HCT116 (cell line): Measurements from ENCODE around the gene RHEX. TPM values are rescaled to one million over a fixed set of nuclear protein-coding genes. Genes with fewer than 3 reads are reported as not detected.

ENCODE experiments used
- ATAC-seq: fragments of 200-7000 bp; cut with Tn5 transposase; 2 replicates; pipeline ENCODE4 v1.9.1; 2020; ENCODE audit warnings: mild to moderate bottlenecking, moderate library complexity
- BruUV-seq: library from RNA; stranded (reverse); fragments of 400-500 nt; replicated peaks from 2 replicates; lab custom pipeline; 2021; lab: Mats Ljungman, UMichigan
- CTCF ChIA-PET: fragments of 300-600 bp; sonication (Branson Sonifier 250); formaldehyde crosslinking; loops from one replicate; lab custom pipeline; 2021; ENCODE audit warnings: antibody characterized with exemption; lab: Charles Lee
- POLR2A ChIA-PET: fragments of 300-600, 350-600 bp; sonication (Branson Sonifier 250); formaldehyde crosslinking; loops from one replicate; lab custom pipeline; 2021; ENCODE audit warnings: antibody characterized with exemption; lab: Charles Lee
- RAD21 ChIA-PET, 2 experiments: fragments of 300-600 bp; sonication (Branson Sonifier 250); formaldehyde crosslinking; loops; one replicate each; lab custom pipeline; 2023; ENCODE audit warnings: low total read pairs in 2 of 2; ENCODE audit not compliant: uncharacterized antibody in 2 of 2, unreplicated experiment in 2 of 2, low non-redundant PET in 1 of 2; lab: Charles Lee
- DNase-seq: peaks from one replicate; pipeline ENCODE4 v3.0.0-alpha.2; 2010; ENCODE audit warnings: low read depth, low spot score
- H2AFZ ChIP-seq: fragments of 200-600 bp; shearing (Covaris generic), sonication (generic); 2 replicates; pipeline ENCODE4 v1.6.1; 2017; ENCODE audit warnings: low read depth, mixed run types, mixed read lengths, antibody characterized with exemption, low read length; ENCODE audit not compliant: poor library complexity, severe bottlenecking
- H3K27ac ChIP-seq: 2 replicates; pipeline ENCODE4 v1.5.1; 2012; ENCODE audit warnings: low read depth, low read length
- H3K27me3 ChIP-seq: fragments of 200-600 bp; sonication (generic); 2 replicates; pipeline ENCODE4 v1.6.1; 2016; ENCODE audit warnings: mixed run types, low read length, mixed read lengths; ENCODE audit not compliant: insufficient read depth
- H3K36me3 ChIP-seq, 2 experiments: fragments of 200-500 bp in 1 of 2; fragments of 200-600 bp in 1 of 2; sonication (Bioruptor generic) in 1 of 2; sonication (generic) in 1 of 2; 2 replicates each; pipeline versions ENCODE4 v1.5.1 to v1.6.1; 2014 to 2016; ENCODE audit warnings: low read length in 2 of 2, inconsistent platforms in 1 of 2, mixed read lengths in 1 of 2, mixed run types in 1 of 2; ENCODE audit not compliant: insufficient read depth in 2 of 2, control insufficient read depth in 1 of 2
- H3K4me1 ChIP-seq, 2 experiments: fragments of 200-600 bp in 1 of 2; sonication (generic) in 1 of 2; 2 replicates each; pipeline versions ENCODE4 v1.5.1 to v1.6.1; 2012 to 2017; ENCODE audit warnings: low read length in 2 of 2, inconsistent platforms in 1 of 2, mild to moderate bottlenecking in 1 of 2, mixed read lengths in 1 of 2, mixed run types in 1 of 2, moderate library complexity in 1 of 2; ENCODE audit not compliant: insufficient read depth in 2 of 2, control insufficient read depth in 1 of 2
- H3K4me2 ChIP-seq: fragments of 200-600 bp; sonication (generic); 2 replicates; pipeline ENCODE4 v1.6.1; 2017; ENCODE audit warnings: mixed run types, low read length, mixed read lengths
- H3K4me3 ChIP-seq, 2 experiments: fragments of 200-600 bp in 1 of 2; sonication (generic) in 1 of 2; replicated peaks in 1 of 2; 2 replicates each; pipeline ENCODE4 v1.5.1; 2011 to 2016; ENCODE audit warnings: low read length in 2 of 2, control low read depth in 1 of 2, low read depth in 1 of 2, mild to moderate bottlenecking in 1 of 2, mixed read lengths in 1 of 2, mixed run types in 1 of 2
- H3K79me2 ChIP-seq: fragments of 200-600 bp; sonication (generic); 2 replicates; pipeline ENCODE4 v1.6.1; 2017; ENCODE audit warnings: mild to moderate bottlenecking, mixed run types, low read length, moderate library complexity, mixed read lengths; ENCODE audit not compliant: insufficient read depth
- H3K9ac ChIP-seq: fragments of 200-600 bp; sonication (generic); 2 replicates; pipeline ENCODE4 v1.6.1; 2016; ENCODE audit warnings: low read length, mixed read lengths
- H3K9me2 ChIP-seq: fragments of 200-600 bp; sonication (generic), shearing (Covaris generic); 2 replicates; pipeline ENCODE4 v1.6.1; 2017; ENCODE audit warnings: mixed run types, mild to moderate bottlenecking, moderate library complexity; ENCODE audit not compliant: insufficient read depth
- H3K9me3 ChIP-seq, 2 experiments: fragments of 200-500 bp in 1 of 2; fragments of 200-600 bp in 1 of 2; sonication (Bioruptor generic) in 1 of 2; sonication (generic) in 1 of 2; 2 replicates each; pipeline ENCODE4 v1.6.1; 2014 to 2017; ENCODE audit warnings: low read length in 2 of 2, mixed read lengths in 2 of 2, inconsistent platforms in 1 of 2, low read depth in 1 of 2, mild to moderate bottlenecking in 1 of 2, mixed run types in 1 of 2, moderate library complexity in 1 of 2; ENCODE audit not compliant: control insufficient read depth in 1 of 2, insufficient read depth in 1 of 2
- H4K20me1 ChIP-seq: fragments of 200-600 bp; sonication (generic), shearing (Covaris generic); 2 replicates; pipeline ENCODE4 v1.6.1; 2017; ENCODE audit warnings: mixed run types, mild to moderate bottlenecking, moderate library complexity; ENCODE audit not compliant: insufficient read depth
- CTCF ChIP-seq, 3 experiments: fragments of 200-600 bp in 1 of 3; sonication (generic) in 1 of 3; IDR thresholded peaks in 2 of 3; conservative IDR thresholded peaks in 1 of 3; 2 replicates each; pipeline ENCODE4 v1.5.1; 2012 to 2017; ENCODE audit warnings: low read depth in 2 of 3, low read length in 2 of 3, antibody characterized with exemption in 1 of 3, borderline replicate concordance in 1 of 3, control low read depth in 1 of 3, mild to moderate bottlenecking in 1 of 3, mixed read lengths in 1 of 3, mixed run types in 1 of 3, moderate library complexity in 1 of 3; ENCODE audit not compliant: insufficient read depth in 1 of 3
- ELF1 ChIP-seq: IDR thresholded peaks from 2 replicates; pipeline ENCODE4 v1.6.1; 2012; ENCODE audit warnings: low read depth, borderline replicate concordance
- EZH2 ChIP-seq: fragments of 200-600 bp; sonication (generic); IDR thresholded peaks from 2 replicates; pipeline ENCODE4 v1.6.1; 2017; ENCODE audit warnings: antibody characterized with exemption, mixed run types
- EZH2phosphoT487 ChIP-seq: fragments of 200-600 bp; IDR thresholded peaks from 2 replicates; pipeline ENCODE4 v1.6.1; 2018; ENCODE audit warnings: antibody characterized with exemption, borderline replicate concordance
- FOSL1 ChIP-seq: IDR thresholded peaks from 2 replicates; pipeline ENCODE4 v1.6.1; 2012; ENCODE audit warnings: low read depth
- JUND ChIP-seq: IDR thresholded peaks from 2 replicates; pipeline ENCODE4 v1.6.1; 2012
- POLR2A ChIP-seq: IDR thresholded peaks from 2 replicates; pipeline ENCODE4 v1.7.0; 2011; ENCODE audit warnings: borderline replicate concordance; ENCODE audit not compliant: insufficient read depth, insufficient read length; ENCODE audit errors: extremely low read depth
- POLR2AphosphoS5 ChIP-seq: IDR thresholded peaks from 2 replicates; pipeline ENCODE4 v1.6.1; 2011; ENCODE audit warnings: mild to moderate bottlenecking, low read depth, low read length, moderate library complexity
- RAD21 ChIP-seq: IDR thresholded peaks from 2 replicates; pipeline ENCODE4 v1.6.1; 2012; ENCODE audit warnings: low read depth, mild to moderate bottlenecking
- SIN3A ChIP-seq: IDR thresholded peaks from 2 replicates; pipeline ENCODE4 v1.6.1; 2012; ENCODE audit warnings: low read depth
- SP1 ChIP-seq: IDR thresholded peaks from 2 replicates; pipeline ENCODE4 v1.6.1; 2012; ENCODE audit warnings: low read depth
- SRF ChIP-seq: IDR thresholded peaks from 2 replicates; pipeline ENCODE4 v1.6.1; 2012; ENCODE audit warnings: low read depth
- TCF7L2 ChIP-seq: IDR thresholded peaks from 2 replicates; pipeline ENCODE4 v1.7.0; 2011; ENCODE audit warnings: borderline replicate concordance, inconsistent platforms; ENCODE audit not compliant: insufficient read depth, insufficient read length; ENCODE audit errors: extremely low read depth
- YY1 ChIP-seq: IDR thresholded peaks from 2 replicates; pipeline ENCODE4 v1.6.1; 2011; ENCODE audit warnings: low read length, low read depth, moderate library complexity, mild to moderate bottlenecking; ENCODE audit not compliant: insufficient replicate concordance; ENCODE audit errors: extremely low read depth
- ZFX ChIP-seq: fragments of 450-650 bp; IDR thresholded peaks from 2 replicates; pipeline ENCODE4 v1.6.1; 2017
- intact Hi-C: fragments of 100-400 bp; cut with micrococcal nuclease; formaldehyde crosslinking; loops from 2 replicates; pipeline ENCODE4 v1.10.0; 2022
- total RNA-seq: library from RNA; stranded (reverse); gene quantifications from one replicate; pipeline ENCODE4 v1.2.1, GENCODE V29; 2021; ENCODE audit not compliant: unreplicated experiment
- TF ChIP-seq, protein P1 (sequence below): IDR thresholded peaks from 2 replicates; pipeline ENCODE4 v1.6.1; 2011; ENCODE audit warnings: mild to moderate bottlenecking, low read length, moderate library complexity; ENCODE audit not compliant: insufficient replicate concordance; ENCODE audit errors: extremely low read depth
- TF ChIP-seq, protein P2 (sequence below): IDR thresholded peaks from 2 replicates; pipeline ENCODE4 v1.6.1; 2012; ENCODE audit warnings: low read depth

RHEX gene
- total RNA-seq, 1 experiment from 2014 or later = not detected

GRCh38 chr1:206058927-206059292 lies 5.9 kb downstream of the RHEX start:
- Histone ChIP-seq H4K20me1 (no peaks in the 10 kb centered on the region), H3K79me2 (no peaks in the 10 kb centered on the region), H3K9me3 (no peaks in the 10 kb centered on the region), H3K27me3 (no peaks in the 10 kb centered on the region), H3K4me3 (no peak overlapping the region), H3K27ac (no peak overlapping the region), H3K4me1 (no peaks in the 10 kb centered on the region), H3K4me2 (no peak overlapping the region), H2AFZ (no peak overlapping the region), H3K36me3 (no peaks in the 10 kb centered on the region), H3K9me2 (no peaks in the 10 kb centered on the region), H3K9ac (no peak overlapping the region)
- ATAC-seq = no peak
- BruUV-seq = no TSS peak
- TF ChIP-seq, protein P1, sequence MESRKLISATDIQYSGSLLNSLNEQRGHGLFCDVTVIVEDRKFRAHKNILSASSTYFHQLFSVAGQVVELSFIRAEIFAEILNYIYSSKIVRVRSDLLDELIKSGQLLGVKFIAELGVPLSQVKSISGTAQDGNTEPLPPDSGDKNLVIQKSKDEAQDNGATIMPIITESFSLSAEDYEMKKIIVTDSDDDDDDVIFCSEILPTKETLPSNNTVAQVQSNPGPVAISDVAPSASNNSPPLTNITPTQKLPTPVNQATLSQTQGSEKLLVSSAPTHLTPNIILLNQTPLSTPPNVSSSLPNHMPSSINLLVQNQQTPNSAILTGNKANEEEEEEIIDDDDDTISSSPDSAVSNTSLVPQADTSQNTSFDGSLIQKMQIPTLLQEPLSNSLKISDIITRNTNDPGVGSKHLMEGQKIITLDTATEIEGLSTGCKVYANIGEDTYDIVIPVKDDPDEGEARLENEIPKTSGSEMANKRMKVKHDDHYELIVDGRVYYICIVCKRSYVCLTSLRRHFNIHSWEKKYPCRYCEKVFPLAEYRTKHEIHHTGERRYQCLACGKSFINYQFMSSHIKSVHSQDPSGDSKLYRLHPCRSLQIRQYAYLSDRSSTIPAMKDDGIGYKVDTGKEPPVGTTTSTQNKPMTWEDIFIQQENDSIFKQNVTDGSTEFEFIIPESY = no peak
- TF ChIP-seq JUND = no peak
- TF ChIP-seq TCF7L2 = no peak
- no peak for TF ChIP-seq ELF1
- no peak for TF ChIP-seq SP1
- no peak for TF ChIP-seq CTCF (IDR thresholded peaks at IDR 0.05 in 2 of 3, conservative IDR thresholded peaks at IDR 0.05 in 1 of 3; ENCODE audit: borderline replicate concordance in 1 of 3, insufficient read depth in 1 of 3, low read depth in 2 of 3, low read length in 2 of 3)
- no peak for TF ChIP-seq ZFX
- TF ChIP-seq SIN3A = no peak
- TF ChIP-seq POLR2AphosphoS5 = no peak
- no peak for TF ChIP-seq SRF
- TF ChIP-seq RAD21 = no peak
- TF ChIP-seq POLR2A = no peak
- TF ChIP-seq YY1 = no peak
- no peak for TF ChIP-seq FOSL1
- TF ChIP-seq, protein P2, sequence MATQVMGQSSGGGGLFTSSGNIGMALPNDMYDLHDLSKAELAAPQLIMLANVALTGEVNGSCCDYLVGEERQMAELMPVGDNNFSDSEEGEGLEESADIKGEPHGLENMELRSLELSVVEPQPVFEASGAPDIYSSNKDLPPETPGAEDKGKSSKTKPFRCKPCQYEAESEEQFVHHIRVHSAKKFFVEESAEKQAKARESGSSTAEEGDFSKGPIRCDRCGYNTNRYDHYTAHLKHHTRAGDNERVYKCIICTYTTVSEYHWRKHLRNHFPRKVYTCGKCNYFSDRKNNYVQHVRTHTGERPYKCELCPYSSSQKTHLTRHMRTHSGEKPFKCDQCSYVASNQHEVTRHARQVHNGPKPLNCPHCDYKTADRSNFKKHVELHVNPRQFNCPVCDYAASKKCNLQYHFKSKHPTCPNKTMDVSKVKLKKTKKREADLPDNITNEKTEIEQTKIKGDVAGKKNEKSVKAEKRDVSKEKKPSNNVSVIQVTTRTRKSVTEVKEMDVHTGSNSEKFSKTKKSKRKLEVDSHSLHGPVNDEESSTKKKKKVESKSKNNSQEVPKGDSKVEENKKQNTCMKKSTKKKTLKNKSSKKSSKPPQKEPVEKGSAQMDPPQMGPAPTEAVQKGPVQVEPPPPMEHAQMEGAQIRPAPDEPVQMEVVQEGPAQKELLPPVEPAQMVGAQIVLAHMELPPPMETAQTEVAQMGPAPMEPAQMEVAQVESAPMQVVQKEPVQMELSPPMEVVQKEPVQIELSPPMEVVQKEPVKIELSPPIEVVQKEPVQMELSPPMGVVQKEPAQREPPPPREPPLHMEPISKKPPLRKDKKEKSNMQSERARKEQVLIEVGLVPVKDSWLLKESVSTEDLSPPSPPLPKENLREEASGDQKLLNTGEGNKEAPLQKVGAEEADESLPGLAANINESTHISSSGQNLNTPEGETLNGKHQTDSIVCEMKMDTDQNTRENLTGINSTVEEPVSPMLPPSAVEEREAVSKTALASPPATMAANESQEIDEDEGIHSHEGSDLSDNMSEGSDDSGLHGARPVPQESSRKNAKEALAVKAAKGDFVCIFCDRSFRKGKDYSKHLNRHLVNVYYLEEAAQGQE = no peak
- no peak for TF ChIP-seq EZH2
- no peak for TF ChIP-seq EZH2phosphoT487
- intact Hi-C loops = no loop called here
- RAD21 ChIA-PET = no interaction called here
- CTCF ChIA-PET = no interaction called here
- POLR2A ChIA-PET = no interaction called here
- no peak for DNase-seq
